MM.1S (cell line): ENCODE measurements around the gene ANKRD65.
"Not testable (repeated sequence)": the region's sequence is repeated elsewhere in the genome, so short reads cannot be mapped to it uniquely, and the experiment has no call there.

ENCODE experiments used
- CTCF ChIP-seq: fragments of 300-600 bp; sonication (generic); IDR thresholded peaks from 2 replicates; pipeline ENCODE4 v1.5.1; 2016; ENCODE audit warnings: antibody characterized with exemption, low read length, mixed read lengths
- EZH2 ChIP-seq: fragments of 300-600 bp; sonication (generic); optimal IDR thresholded peaks from 2 replicates; pipeline ENCODE3; 2017; ENCODE audit warnings: low read depth, mild to moderate bottlenecking, antibody characterized with exemption, low read length, mixed read lengths
- EZH2phosphoT487 ChIP-seq: fragments of 300-600 bp; sonication (generic); IDR thresholded peaks from 2 replicates; pipeline ENCODE4 v1.6.1; 2018; ENCODE audit warnings: antibody characterized with exemption, low read length

DNA sequence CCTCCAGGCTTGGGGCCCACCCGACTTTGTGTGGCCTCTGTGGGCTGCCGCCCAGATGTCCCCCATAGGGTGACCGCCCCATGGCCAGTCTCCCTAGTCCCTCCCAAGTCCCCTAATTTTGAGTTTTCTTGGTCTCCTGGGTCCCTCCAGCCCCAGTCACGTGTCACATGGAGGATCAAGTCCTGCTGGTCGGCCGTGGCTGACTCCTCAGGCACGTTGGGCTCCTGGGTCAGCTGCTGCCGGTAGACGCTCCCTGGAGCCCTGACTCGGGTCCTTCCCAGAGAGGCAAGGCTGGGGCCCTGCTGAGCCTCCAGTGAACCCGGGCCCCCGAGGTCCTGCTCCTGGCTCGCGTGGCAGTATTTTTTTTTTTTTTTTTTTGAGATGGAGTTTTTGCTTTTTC lies 38.6 kb upstream of the ANKRD65 start:
- not testable (repeated sequence) for TF ChIP-seq CTCF, EZH2phosphoT487, EZH2
